Body of pancreas (tissue), 4 donors: ENCODE measurements around the gene ELP2.

Experiments
- POLR2A ChIP-seq, 3 donors: fragments of 450-650 bp; IDR thresholded peaks; one replicate each; pipeline ENCODE4 v1.6.1; 2016; ENCODE audit warnings: antibody characterized with exemption in 3 of 3, mild to moderate bottlenecking in 2 of 3
- TF ChIP-seq, protein P1 (sequence below), 7 experiments: fragments of 450-650 bp in 4 of 7; fragments of 200-600 bp in 3 of 7; sonication (generic) in 3 of 7; IDR thresholded peaks; one replicate each; pipeline ENCODE4 v1.5.1; 2016 to 2019; ENCODE audit warnings: antibody characterized with exemption in 7 of 7

GRCh38 chr18:36153771-36154170 is 24.1 kb downstream of the ELP2 start:
- TF ChIP-seq, protein P1, sequence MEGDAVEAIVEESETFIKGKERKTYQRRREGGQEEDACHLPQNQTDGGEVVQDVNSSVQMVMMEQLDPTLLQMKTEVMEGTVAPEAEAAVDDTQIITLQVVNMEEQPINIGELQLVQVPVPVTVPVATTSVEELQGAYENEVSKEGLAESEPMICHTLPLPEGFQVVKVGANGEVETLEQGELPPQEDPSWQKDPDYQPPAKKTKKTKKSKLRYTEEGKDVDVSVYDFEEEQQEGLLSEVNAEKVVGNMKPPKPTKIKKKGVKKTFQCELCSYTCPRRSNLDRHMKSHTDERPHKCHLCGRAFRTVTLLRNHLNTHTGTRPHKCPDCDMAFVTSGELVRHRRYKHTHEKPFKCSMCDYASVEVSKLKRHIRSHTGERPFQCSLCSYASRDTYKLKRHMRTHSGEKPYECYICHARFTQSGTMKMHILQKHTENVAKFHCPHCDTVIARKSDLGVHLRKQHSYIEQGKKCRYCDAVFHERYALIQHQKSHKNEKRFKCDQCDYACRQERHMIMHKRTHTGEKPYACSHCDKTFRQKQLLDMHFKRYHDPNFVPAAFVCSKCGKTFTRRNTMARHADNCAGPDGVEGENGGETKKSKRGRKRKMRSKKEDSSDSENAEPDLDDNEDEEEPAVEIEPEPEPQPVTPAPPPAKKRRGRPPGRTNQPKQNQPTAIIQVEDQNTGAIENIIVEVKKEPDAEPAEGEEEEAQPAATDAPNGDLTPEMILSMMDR (IDR thresholded peaks at IDR 0.05), result no peak
- TF ChIP-seq POLR2A (IDR thresholded peaks at IDR 0.05), result no peak
